Progenitor cell of endocrine pancreas (in vitro differentiated cells): Measurements from ENCODE around the gene TOR3A. TPM values are rescaled to one million over a fixed set of nuclear protein-coding genes. Genes with fewer than 3 reads are reported as not detected.

ENCODE experiments used
- DNase-seq: peaks from one replicate; pipeline ENCODE4 v3.0.0; 2021; ENCODE audit warnings: low spot score; ENCODE audit not compliant: unreplicated experiment
- H3K27ac Mint-ChIP-seq: 2 replicates; pipeline ENCODE4 v1.8.0; 2021; ENCODE audit warnings: mild to moderate bottlenecking, moderate library complexity, mixed read lengths
- H3K27me3 Mint-ChIP-seq: 2 replicates; pipeline ENCODE4 v1.8.0; 2021; ENCODE audit warnings: mixed read lengths
- H3K36me3 Mint-ChIP-seq: 2 replicates; pipeline ENCODE4 v1.8.0; 2022; ENCODE audit warnings: mixed read lengths; ENCODE audit not compliant: insufficient read depth
- H3K4me1 Mint-ChIP-seq: 2 replicates; pipeline ENCODE4 v1.8.0; 2021; ENCODE audit warnings: low read depth, mixed read lengths
- H3K4me3 Mint-ChIP-seq: 2 replicates; pipeline ENCODE4 v1.8.0; 2021; ENCODE audit warnings: low read depth, mild to moderate bottlenecking, moderate library complexity, mixed read lengths
- H3K9me3 Mint-ChIP-seq: 2 replicates; pipeline ENCODE4 v1.8.0; 2021; ENCODE audit warnings: low read depth, mixed read lengths
- CTCF ChIP-seq: fragments of 200-600 bp; sonication (generic); IDR thresholded peaks from one replicate; pipeline ENCODE4 v1.5.0; 2021; ENCODE audit warnings: antibody characterized with exemption, mild to moderate bottlenecking; ENCODE audit not compliant: unreplicated experiment
- total RNA-seq: library from RNA; stranded (reverse); gene quantifications from 2 replicates; pipeline ENCODE4 v1.2.1, GENCODE V29; 2021

TOR3A gene
- total RNA-seq, 1 donor from 2014 or later = 27.4 TPM

DNA sequence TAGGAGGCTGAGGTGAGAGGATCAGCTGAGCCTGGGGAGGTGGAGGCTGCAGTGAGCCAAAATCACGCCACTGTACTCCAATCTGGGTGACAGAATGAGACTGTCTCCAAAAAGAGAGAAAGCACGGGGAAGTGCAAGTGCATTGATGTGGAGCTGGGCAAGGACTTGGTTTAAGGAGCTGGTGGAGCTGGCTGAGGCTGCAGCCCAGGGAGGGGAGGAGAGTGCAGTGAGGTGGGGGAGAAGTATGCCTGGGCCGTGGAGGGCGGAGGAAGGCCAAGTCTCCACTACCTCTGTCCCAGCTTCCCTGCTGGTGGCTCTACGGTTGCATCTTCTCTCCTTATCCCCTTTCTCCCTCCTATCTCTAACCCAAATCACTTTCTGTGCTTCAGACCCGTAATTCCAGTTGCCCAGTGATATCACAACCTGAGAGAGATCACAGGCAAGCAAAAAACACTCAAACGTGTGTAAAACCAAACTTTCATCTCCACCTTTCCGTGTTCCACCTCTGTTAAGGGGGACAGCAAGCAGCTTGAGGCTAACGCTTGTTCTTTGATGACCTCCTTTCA, 11.1 kb downstream of the TOR3A start:
- no peak for TF ChIP-seq CTCF
- no peak for DNase-seq
- Mint-ChIP-seq H3K9me3 (no peaks in the 10 kb centered on the region), H3K27me3 (no peaks in the 10 kb centered on the region), H3K4me1 (peaks cover 23% of the 10 kb centered on the region), H3K27ac (no peak overlapping the region), H3K36me3 (peaks cover 32% of the 10 kb centered on the region), H3K4me3 (no peak overlapping the region)

GRCh38 chr1:179094818-179095217, 12.9 kb downstream of the TOR3A start:
- no peaks in the 10 kb centered on the region for H3K27me3 Mint-ChIP-seq
- no peaks in the 10 kb centered on the region for H3K9me3 Mint-ChIP-seq
- peak overlapping the region; percentile 53 for H3K27ac Mint-ChIP-seq
- H3K4me3 Mint-ChIP-seq = no peak overlapping the region
- TF ChIP-seq CTCF = no peak
- H3K4me1 Mint-ChIP-seq = peaks cover 22% of the 10 kb centered on the region
- H3K36me3 Mint-ChIP-seq = peaks cover 31% of the 10 kb centered on the region
- DNase-seq = no peak

DNA sequence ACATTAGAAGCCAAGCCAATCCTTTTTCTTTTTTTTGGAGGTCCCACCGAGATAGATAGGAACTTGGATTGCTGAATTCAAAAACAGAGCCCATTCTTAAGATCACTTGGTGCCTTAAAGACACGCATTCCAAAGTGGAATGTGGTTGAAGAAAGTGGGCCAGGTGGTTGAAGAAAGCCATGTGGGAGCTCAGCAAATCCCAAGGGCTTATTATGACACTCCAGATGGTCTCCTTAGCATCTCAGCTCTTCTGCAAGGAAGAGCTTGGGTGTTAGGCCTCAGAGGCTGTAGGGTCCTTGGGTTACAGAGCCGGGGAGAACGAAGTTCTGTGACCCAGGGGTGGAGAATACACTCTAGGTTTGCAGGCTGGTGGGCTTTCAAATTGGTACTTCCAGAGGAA, 13.5 kb downstream of the TOR3A start:
- no peak for TF ChIP-seq CTCF
- peaks cover 18% of the 10 kb centered on the region for H3K4me1 Mint-ChIP-seq
- no peaks in the 10 kb centered on the region for H3K27me3 Mint-ChIP-seq
- DNase-seq = no peak
- no peak overlapping the region for H3K27ac Mint-ChIP-seq
- peaks cover 31% of the 10 kb centered on the region for H3K36me3 Mint-ChIP-seq
- H3K9me3 Mint-ChIP-seq = no peaks in the 10 kb centered on the region
- H3K4me3 Mint-ChIP-seq = no peak overlapping the region

GRCh38 chr1:179095924-179096323, 14.1 kb downstream of the TOR3A start:
- peaks cover 14% of the 10 kb centered on the region for H3K4me1 Mint-ChIP-seq
- DNase-seq = no peak
- H3K4me3 Mint-ChIP-seq = no peak overlapping the region
- H3K27ac Mint-ChIP-seq = no peak overlapping the region
- TF ChIP-seq CTCF = no peak
- H3K36me3 Mint-ChIP-seq = peaks cover 30% of the 10 kb centered on the region
- H3K27me3 Mint-ChIP-seq = no peaks in the 10 kb centered on the region
- no peaks in the 10 kb centered on the region for H3K9me3 Mint-ChIP-seq

- Mint-ChIP-seq H3K4me1 (peaks cover 3% of the 10 kb centered on the region), H3K27me3 (no peaks in the 10 kb centered on the region), H3K27ac (no peak overlapping the region), H3K4me3 (no peak overlapping the region), H3K36me3 (peaks cover 18% of the 10 kb centered on the region), H3K9me3 (no peaks in the 10 kb centered on the region)
- no peak for TF ChIP-seq CTCF
- DNase-seq = no peak
Observed at GRCh38 chr1:179099891-179100290, 18.0 kb downstream of the TOR3A start.
